ENCODE measurements around the gene CFAP77.
A peak's percentile ranks its signal among the peaks of the same experiment; 100 is the strongest.

CFAP77 gene

GRCh38 chr9:132610661-132611060 lies 200.7 kb downstream of the CFAP77 start:
- Histone ChIP-seq H3K9ac (ENCODE audit: low read length) (no peak overlapping the region), H3K9me3 (ENCODE audit: control insufficient read depth, low read length) (no peaks in the 10 kb centered on the region), H3K4me3 (ENCODE audit: low read length) (no peak overlapping the region), H3K27me3 (replicated peaks; ENCODE audit: control insufficient read depth, insufficient read depth, low read length) (no peaks in the 10 kb centered on the region), H3K4me1 (ENCODE audit: control insufficient read depth, insufficient read depth, low read length) (peaks cover 12% of the 10 kb centered on the region), H3K36me3 (ENCODE audit: control insufficient read depth, insufficient read depth, low read length, severe bottlenecking) (peaks cover 64% of the 10 kb centered on the region)
- no peak for DNase-seq (ENCODE audit: low read depth)

- H3K9me3 ChIP-seq (ENCODE audit: control insufficient read depth, low read length) = no peaks in the 10 kb centered on the region
- DNase-seq (ENCODE audit: low read depth) = no peak
- H3K27me3 ChIP-seq (replicated peaks; ENCODE audit: control insufficient read depth, insufficient read depth, low read length) = no peaks in the 10 kb centered on the region
- peaks cover 76% of the 10 kb centered on the region for H3K36me3 ChIP-seq (ENCODE audit: control insufficient read depth, insufficient read depth, low read length, severe bottlenecking)
- H3K4me3 ChIP-seq (ENCODE audit: low read length) = no peak overlapping the region
- peaks cover 12% of the 10 kb centered on the region for H3K4me1 ChIP-seq (ENCODE audit: control insufficient read depth, insufficient read depth, low read length)
- H3K9ac ChIP-seq (ENCODE audit: low read length) = no peak overlapping the region
Observed at GRCh38 chr9:132614324-132614723, 204.3 kb downstream of the CFAP77 start.

- DNase-seq (ENCODE audit: low read depth) = no peak
- Histone ChIP-seq H3K9ac (ENCODE audit: low read length) (no peak overlapping the region), H3K4me1 (ENCODE audit: control insufficient read depth, insufficient read depth, low read length) (peaks cover 2% of the 10 kb centered on the region), H3K27me3 (replicated peaks; ENCODE audit: control insufficient read depth, insufficient read depth, low read length) (no peaks in the 10 kb centered on the region), H3K9me3 (ENCODE audit: control insufficient read depth, low read length) (no peaks in the 10 kb centered on the region), H3K4me3 (ENCODE audit: low read length) (no peak overlapping the region), H3K36me3 (ENCODE audit: control insufficient read depth, insufficient read depth, low read length, severe bottlenecking) (peaks cover 79% of the 10 kb centered on the region)
Observed at GRCh38 chr9:132615774-132616173, 205.8 kb downstream of the CFAP77 start.

DNA sequence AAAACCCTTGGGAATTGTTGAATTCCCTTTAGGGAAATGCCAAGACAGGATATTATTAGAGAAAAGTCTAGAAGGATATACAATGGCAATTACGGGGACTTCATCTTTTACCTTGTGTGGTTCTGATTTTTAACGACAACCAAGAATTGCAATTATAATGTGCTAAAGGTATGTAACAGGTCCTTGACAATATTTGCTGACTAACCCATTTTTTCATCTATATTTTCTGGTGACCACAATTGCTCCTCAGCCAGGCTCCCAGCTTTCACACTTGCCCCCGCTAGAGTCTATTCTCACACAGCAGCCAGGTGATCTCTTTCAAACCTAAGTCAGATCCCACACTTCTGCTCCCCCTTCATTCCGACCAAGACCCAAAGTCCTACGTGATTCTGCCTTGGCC lies 206.7 kb downstream of the CFAP77 start:
- H3K9me3 ChIP-seq (ENCODE audit: control insufficient read depth, low read length) = no peaks in the 10 kb centered on the region
- DNase-seq (ENCODE audit: low read depth) = no peak
- no peak overlapping the region for H3K9ac ChIP-seq (ENCODE audit: low read length)
- no peaks in the 10 kb centered on the region for H3K4me1 ChIP-seq (ENCODE audit: control insufficient read depth, insufficient read depth, low read length)
- H3K27me3 ChIP-seq (replicated peaks; ENCODE audit: control insufficient read depth, insufficient read depth, low read length) = no peaks in the 10 kb centered on the region
- H3K4me3 ChIP-seq (ENCODE audit: low read length) = no peak overlapping the region
- peaks cover 74% of the 10 kb centered on the region for H3K36me3 ChIP-seq (ENCODE audit: control insufficient read depth, insufficient read depth, low read length, severe bottlenecking)

GRCh38 chr9:132622159-132622558 lies 212.1 kb downstream of the CFAP77 start:
- Histone ChIP-seq H3K36me3 (ENCODE audit: control insufficient read depth, insufficient read depth, low read length, severe bottlenecking) (peaks cover 62% of the 10 kb centered on the region), H3K4me3 (ENCODE audit: low read length) (no peak overlapping the region), H3K4me1 (ENCODE audit: control insufficient read depth, insufficient read depth, low read length) (no peaks in the 10 kb centered on the region), H3K9ac (ENCODE audit: low read length) (no peak overlapping the region), H3K9me3 (ENCODE audit: control insufficient read depth, low read length) (no peaks in the 10 kb centered on the region), H3K27me3 (replicated peaks; ENCODE audit: control insufficient read depth, insufficient read depth, low read length) (no peaks in the 10 kb centered on the region)
- DNase-seq (ENCODE audit: low read depth) = peak; percentile 9

Data from adipocyte (in vitro differentiated cells).